H9 (cell line): Measurements from ENCODE around the gene TRAF7. TPM values are rescaled to one million over a fixed set of nuclear protein-coding genes. Genes with fewer than 3 reads are reported as not detected.

Experiments
- DNase-seq: peaks from one replicate; pipeline ENCODE4 v3.0.0-alpha.2; 2017
- H2AFZ ChIP-seq: one replicate; pipeline ENCODE4 v1.6.1; 2013; ENCODE audit warnings: mild to moderate bottlenecking, low read length, control low read depth, moderate library complexity
- H2AK5ac ChIP-seq: 2 replicates; pipeline ENCODE4 v1.6.1; 2013; ENCODE audit warnings: low read length, control low read depth, mixed read lengths; ENCODE audit not compliant: insufficient read length
- H2BK120ac ChIP-seq: one replicate; pipeline ENCODE4 v1.6.1; 2013; ENCODE audit warnings: low read depth, mild to moderate bottlenecking, low read length, control low read depth, inconsistent platforms; ENCODE audit not compliant: poor library complexity, severe bottlenecking
- H2BK12ac ChIP-seq: 2 replicates; pipeline ENCODE4 v1.6.1; 2013; ENCODE audit warnings: low read length, control low read depth, mixed read lengths, low read depth; ENCODE audit not compliant: insufficient read length
- H2BK15ac ChIP-seq: 2 replicates; pipeline ENCODE4 v1.6.1; 2013; ENCODE audit warnings: low read depth, low read length, control low read depth
- H2BK20ac ChIP-seq: one replicate; pipeline ENCODE4 v1.6.1; 2013; ENCODE audit warnings: low read depth, mild to moderate bottlenecking, low read length, control low read depth, inconsistent platforms; ENCODE audit not compliant: poor library complexity, severe bottlenecking
- H2BK5ac ChIP-seq: 2 replicates; pipeline ENCODE4 v1.6.1; 2013; ENCODE audit warnings: low read length, control low read depth, mixed read lengths; ENCODE audit not compliant: insufficient read length
- H3K14ac ChIP-seq: 2 replicates; pipeline ENCODE4 v1.6.1; 2013; ENCODE audit warnings: low read length, control low read depth; ENCODE audit not compliant: insufficient read depth
- H3K18ac ChIP-seq: 2 replicates; pipeline ENCODE4 v1.6.1; 2013; ENCODE audit warnings: low read depth, mild to moderate bottlenecking, mixed read lengths, low read length, control low read depth; ENCODE audit not compliant: insufficient read length
- H3K23ac ChIP-seq: 2 replicates; pipeline ENCODE4 v1.6.1; 2013; ENCODE audit warnings: low read length, control low read depth, mixed read lengths, low read depth; ENCODE audit not compliant: insufficient read length
- H3K23me2 ChIP-seq: 2 replicates; pipeline ENCODE4 v1.6.1; 2013; ENCODE audit warnings: low read depth, mild to moderate bottlenecking, mixed read lengths, low read length, control low read depth; ENCODE audit not compliant: insufficient read length, poor library complexity, severe bottlenecking
- H3K27ac ChIP-seq: 2 replicates; pipeline ENCODE4 v1.5.1; 2013; ENCODE audit warnings: low read length, control low read depth, mixed read lengths, low read depth; ENCODE audit not compliant: insufficient read length
- H3K27me3 ChIP-seq: 2 replicates; pipeline ENCODE4 v1.6.1; 2013; ENCODE audit warnings: low read length, control low read depth, inconsistent platforms; ENCODE audit not compliant: insufficient read depth
- H3K4ac ChIP-seq: 2 replicates; pipeline ENCODE4 v1.6.1; 2013; ENCODE audit warnings: low read depth, mild to moderate bottlenecking, control low read depth, inconsistent platforms, low read length, moderate library complexity
- H3K4me1 ChIP-seq: 2 replicates; pipeline ENCODE4 v1.6.1; 2013; ENCODE audit warnings: low read length, control low read depth, inconsistent platforms; ENCODE audit not compliant: insufficient read depth
- H3K4me2 ChIP-seq: 2 replicates; pipeline ENCODE4 v1.6.1; 2013; ENCODE audit warnings: low read length, control low read depth, mixed read lengths; ENCODE audit not compliant: insufficient read length, insufficient read depth
- H3K56ac ChIP-seq: 2 replicates; pipeline ENCODE4 v1.6.1; 2013; ENCODE audit warnings: low read depth, mild to moderate bottlenecking, mixed read lengths, low read length, control low read depth; ENCODE audit not compliant: insufficient read length
- H3K79me1 ChIP-seq: 2 replicates; pipeline ENCODE4 v1.6.1; 2013; ENCODE audit warnings: low read depth, mild to moderate bottlenecking, moderate library complexity, low read length, control low read depth, inconsistent platforms; ENCODE audit not compliant: insufficient read depth, poor library complexity, severe bottlenecking
- H3K79me2 ChIP-seq: 2 replicates; pipeline ENCODE4 v1.6.1; 2013; ENCODE audit warnings: low read length, control low read depth, inconsistent platforms; ENCODE audit not compliant: insufficient read depth
- H3K9ac ChIP-seq: 2 replicates; pipeline ENCODE4 v1.6.1; 2013; ENCODE audit warnings: low read length, control low read depth, mixed read lengths; ENCODE audit not compliant: insufficient read length; ENCODE audit errors: extremely low read depth
- H3K9me3 ChIP-seq: one replicate; pipeline ENCODE4 v1.6.1; 2013; ENCODE audit warnings: low read depth, low read length, inconsistent platforms; ENCODE audit not compliant: control insufficient read depth
- H3T11ph ChIP-seq: one replicate; pipeline ENCODE4 v1.6.1; 2013; ENCODE audit warnings: mild to moderate bottlenecking, low read length, control low read depth, inconsistent platforms
- H4K20me1 ChIP-seq: one replicate; pipeline ENCODE4 v1.6.1; 2013; ENCODE audit not compliant: control insufficient read depth, insufficient read length, insufficient read depth
- H4K5ac ChIP-seq: 2 replicates; pipeline ENCODE4 v1.6.1; 2013; ENCODE audit warnings: low read depth, mild to moderate bottlenecking, mixed read lengths, low read length, control low read depth; ENCODE audit not compliant: insufficient read length
- H4K8ac ChIP-seq: replicated peaks from 2 replicates; pipeline ENCODE4 v1.6.1; 2013; ENCODE audit warnings: low read length, control low read depth, mixed read lengths, low read depth; ENCODE audit not compliant: insufficient read length
- H4K91ac ChIP-seq: 2 replicates; pipeline ENCODE4 v1.6.1; 2013; ENCODE audit warnings: low read depth, mild to moderate bottlenecking, moderate library complexity, mixed read lengths, low read length, control low read depth; ENCODE audit not compliant: insufficient read length
- H3K27ac Mint-ChIP-seq, 3 experiments: 2 replicates in 2 of 3; 3 replicates in 1 of 3; pipeline ENCODE4 v1.8.0; 2020 to 2021; ENCODE audit warnings: mixed read lengths in 3 of 3, mild to moderate bottlenecking in 1 of 3, moderate library complexity in 1 of 3
- H3K27me3 Mint-ChIP-seq: 2 replicates; pipeline ENCODE4 v1.8.0; 2021; ENCODE audit warnings: low read depth, mild to moderate bottlenecking, moderate library complexity, mixed read lengths
- H3K36me3 Mint-ChIP-seq, 3 experiments: 2 replicates in 2 of 3; 3 replicates in 1 of 3; pipeline ENCODE4 v1.8.0; 2020 to 2021; ENCODE audit warnings: low read depth in 3 of 3, mixed read lengths in 3 of 3; ENCODE audit not compliant: insufficient read depth in 1 of 3
- H3K4me1 Mint-ChIP-seq, 2 experiments: 2 replicates each; pipeline ENCODE4 v1.8.0; 2020; ENCODE audit warnings: mixed read lengths in 2 of 2
- H3K4me3 Mint-ChIP-seq, 2 experiments: 2 replicates in 1 of 2; 3 replicates in 1 of 2; pipeline ENCODE4 v1.8.0; 2020 to 2021; ENCODE audit warnings: mild to moderate bottlenecking in 2 of 2, mixed read lengths in 2 of 2, moderate library complexity in 1 of 2
- H3K9me3 Mint-ChIP-seq, 2 experiments: 2 replicates in 1 of 2; 3 replicates in 1 of 2; pipeline ENCODE4 v1.8.0; 2020; ENCODE audit warnings: mild to moderate bottlenecking in 2 of 2, mixed read lengths in 2 of 2, moderate library complexity in 1 of 2
- CTCF ChIP-seq: fragments of 200-600 bp; sonication (generic); conservative IDR thresholded peaks from 3 replicates; pipeline ENCODE4 v1.8.0; 2021; ENCODE audit warnings: antibody characterized with exemption, mild to moderate bottlenecking
- WGBS: extraction: QIAGEN DNeasy Blood & Tissue Kit; methylation state at CpG from one replicate; pipeline ENCODE4 v1.1.7; 2013; ENCODE audit warnings: missing lambda C conversion rate, low lambda C conversion rate, mixed read lengths; ENCODE audit not compliant: insufficient read length; ENCODE audit errors: extremely low coverage; 5-methylcytosine and 5-hydroxymethylcytosine counted together
- total RNA-seq: library from RNA; stranded (reverse); gene quantifications from 2 replicates; pipeline ENCODE4 v1.2.1, GENCODE V29; 2021

TRAF7 gene
- total RNA-seq, 1 experiment from 2014 or later, result 108 TPM

GRCh38 chr16:2197765-2198164, 42.2 kb downstream of the TRAF7 start:
- H3T11ph ChIP-seq, result no peak overlapping the region
- no peak overlapping the region for H2AFZ ChIP-seq
- H2AK5ac ChIP-seq, result no peak overlapping the region
- H2BK120ac ChIP-seq, result no peak overlapping the region
- no peak overlapping the region for H3K56ac ChIP-seq
- Mint-ChIP-seq H3K27ac (no peak overlapping the region), H3K4me1 (peaks cover 4% of the 10 kb centered on the region in 2 experiments; a peak in 1 of 4 replicates), H3K36me3 (no peaks in the 10 kb centered on the region), H3K4me3 (peak overlapping the region; percentile 54 to 73), H3K27me3 (peaks cover 57% of the 10 kb centered on the region), H3K9me3 (no peaks in the 10 kb centered on the region)
- H3K23me2 ChIP-seq, result peaks cover 7% of the 10 kb centered on the region
- no peak overlapping the region for H2BK20ac ChIP-seq
- H3K4ac ChIP-seq, result no peak overlapping the region
- H3K27ac ChIP-seq, result no peak overlapping the region
- H3K18ac ChIP-seq, result no peak overlapping the region
- H3K9ac ChIP-seq, result no peak overlapping the region
- H4K8ac ChIP-seq, result no peak overlapping the region
- H4K5ac ChIP-seq, result no peak overlapping the region
- H3K9me3 ChIP-seq, result no peaks in the 10 kb centered on the region
- H4K20me1 ChIP-seq, result no peaks in the 10 kb centered on the region
- no peak overlapping the region for H2BK15ac ChIP-seq
- no peaks in the 10 kb centered on the region for H3K79me1 ChIP-seq
- no peak for TF ChIP-seq CTCF
- no peak overlapping the region for H3K4me2 ChIP-seq
- no peak for DNase-seq
- H2BK5ac ChIP-seq, result no peak overlapping the region
- H2BK12ac ChIP-seq, result no peak overlapping the region
- no peak overlapping the region for H3K23ac ChIP-seq
- WGBS, result no CpG with 5 or more reads among the region's 6 CpGs
- H3K27me3 ChIP-seq, result peaks cover 8% of the 10 kb centered on the region; the same call in 1 of the 2 replicates
- no peaks in the 10 kb centered on the region for H3K4me1 ChIP-seq
- H3K14ac ChIP-seq, result no peak overlapping the region
- H3K79me2 ChIP-seq, result no peaks in the 10 kb centered on the region
- H4K91ac ChIP-seq, result no peak overlapping the region
